HepG2 (cell line): ENCODE data around the gene TWNK. TPM values are rescaled to one million over a fixed set of nuclear protein-coding genes. Genes with fewer than 3 reads are reported as not detected.

Source experiments
- ATAC-seq: fragments of 200-7000 bp; cut with Tn5 transposase; 3 replicates; pipeline ENCODE4 v1.9.1; 2020; ENCODE audit warnings: mild to moderate bottlenecking, moderate library complexity
- BruUV-seq: library from RNA; stranded (reverse); fragments of 400-500 nt; replicated peaks from 2 replicates; lab custom pipeline; 2021; lab: Mats Ljungman, UMichigan
- CTCF ChIA-PET: fragments of 300-600 bp; formaldehyde crosslinking; extraction: SDS; loops from one replicate; lab custom pipeline; 2021; ENCODE audit warnings: low total read pairs, inconsistent platforms, low intra/inter-chr PET ratio; lab: Yijun Ruan, JAX
- POLR2A ChIA-PET: fragments of 350-600 bp; sonication (Branson Sonifier 250); formaldehyde crosslinking; loops from one replicate; lab custom pipeline; 2020; ENCODE audit warnings: antibody characterized with exemption, inconsistent platforms; lab: Yijun Ruan, JAX
- DNase-seq: peaks from one replicate; pipeline ENCODE4 v3.0.0-alpha.2; 2015; ENCODE audit warnings: low spot score
- FAIRE-seq: peaks from 3 replicates; lab custom pipeline; 2011; peaks lifted over from hg19 to GRCh38; lab: Jason Lieb, UNC
- H2AFZ ChIP-seq: one replicate; pipeline ENCODE4 v1.6.1; 2011; ENCODE audit warnings: low read length, inconsistent platforms
- H3K27ac ChIP-seq: fragments of 300-600 bp; 3 replicates; pipeline ENCODE4 v1.8.0; 2011; ENCODE audit warnings: mixed run types, mild to moderate bottlenecking, mixed read lengths, low read length, inconsistent platforms; ENCODE audit not compliant: insufficient read depth; ENCODE audit errors: extremely low read length
- H3K27me3 ChIP-seq, 2 experiments: fragments of 200-600 bp in 1 of 2; 2 replicates in 1 of 2; 3 replicates in 1 of 2; pipeline versions ENCODE4 v1.6.0 to v1.8.0; 2011; ENCODE audit warnings: low read length in 2 of 2, mild to moderate bottlenecking in 2 of 2, moderate library complexity in 2 of 2, inconsistent platforms in 1 of 2; ENCODE audit not compliant: insufficient read depth in 2 of 2, control insufficient read depth in 1 of 2
- H3K36me3 ChIP-seq, 2 experiments: fragments of 200-600 bp in 1 of 2; replicated peaks in 1 of 2; 2 replicates in 1 of 2; 3 replicates in 1 of 2; pipeline versions ENCODE4 v1.5.1 to v1.8.0; 2011; ENCODE audit warnings: low read length in 2 of 2, inconsistent platforms in 1 of 2; ENCODE audit not compliant: insufficient read depth in 2 of 2, control insufficient read depth in 1 of 2
- H3K4me1 ChIP-seq: 2 replicates; pipeline ENCODE4 v1.5.1; 2012; ENCODE audit warnings: low read length, inconsistent platforms; ENCODE audit not compliant: insufficient read depth
- H3K4me2 ChIP-seq: 2 replicates; pipeline ENCODE4 v1.6.0; 2011; ENCODE audit warnings: low read depth, low read length, inconsistent platforms
- H3K4me3 ChIP-seq, 3 experiments: fragments of 200-600 bp in 1 of 3; sonication (generic), shearing (Covaris generic) in 1 of 3; replicated peaks in 1 of 3; 2 replicates each; pipeline ENCODE4 v1.5.1; 2011 to 2016; ENCODE audit warnings: low read length in 3 of 3, inconsistent platforms in 2 of 3, low read depth in 2 of 3, mild to moderate bottlenecking in 2 of 3, control low read depth in 1 of 3, mixed read lengths in 1 of 3; ENCODE audit not compliant: insufficient read depth in 1 of 3
- H3K79me2 ChIP-seq: one replicate; pipeline ENCODE4 v1.6.1; 2011; ENCODE audit warnings: low read length, inconsistent platforms; ENCODE audit not compliant: insufficient read depth
- H3K9ac ChIP-seq: 2 replicates; pipeline ENCODE4 v1.6.0; 2011; ENCODE audit warnings: mild to moderate bottlenecking, low read depth, low read length, inconsistent platforms; ENCODE audit not compliant: insufficient read depth
- H3K9me3 ChIP-seq: 2 replicates; pipeline ENCODE4 v1.5.1; 2012; ENCODE audit warnings: mild to moderate bottlenecking, low read length
- H4K20me1 ChIP-seq: 2 replicates; pipeline ENCODE4 v1.6.0; 2011; ENCODE audit warnings: inconsistent platforms, mild to moderate bottlenecking, low read length, moderate library complexity; ENCODE audit not compliant: insufficient read depth
- AGO1 ChIP-seq: fragments of 200-400 bp; formaldehyde crosslinking; IDR thresholded peaks from 2 replicates; pipeline ENCODE4 v1.6.1; 2017; ENCODE audit warnings: mild to moderate bottlenecking, low read depth, low read length, moderate library complexity; ENCODE audit not compliant: poor library complexity, severe bottlenecking
- ATF7-NPFF ChIP-seq: sonication (generic); formaldehyde crosslinking; IDR thresholded peaks from 2 replicates; pipeline ENCODE4 v1.8.1; 2023; ENCODE audit warnings: mild to moderate bottlenecking, low read depth, missing genetic modification reagents, moderate library complexity
- KLF12 ChIP-seq: sonication (generic); formaldehyde crosslinking; IDR thresholded peaks from 2 replicates; pipeline ENCODE4 v1.4.0; 2020; ENCODE audit warnings: missing genetic modification reagents, borderline replicate concordance
- REL ChIP-seq: sonication (generic); formaldehyde crosslinking; conservative IDR thresholded peaks from 2 replicates; pipeline ENCODE4 v1.8.0; 2022; ENCODE audit warnings: mild to moderate bottlenecking, missing genetic modification reagents, moderate library complexity
- ZC3H13 ChIP-seq: sonication (generic); formaldehyde crosslinking; IDR thresholded peaks from 2 replicates; pipeline ENCODE4 v1.8.1; 2023; ENCODE audit warnings: mild to moderate bottlenecking, missing genetic modification reagents, moderate library complexity
- ZHX2 ChIP-seq, 2 experiments: sonication (generic) in 1 of 2; formaldehyde crosslinking in 1 of 2; IDR thresholded peaks; 2 replicates each; pipeline versions ENCODE4 v1.6.1 to v1.9.0; 2014 to 2022; ENCODE audit warnings: antibody characterized with exemption in 1 of 2, borderline replicate concordance in 1 of 2, inconsistent platforms in 1 of 2, low read depth in 1 of 2, missing genetic modification reagents in 1 of 2
- ZNF251 ChIP-seq: sonication (generic); formaldehyde crosslinking; IDR thresholded peaks from 2 replicates; pipeline ENCODE4 v1.9.0; 2021; ENCODE audit warnings: mild to moderate bottlenecking, missing genetic modification reagents
- ZNF446 ChIP-seq: sonication (generic); formaldehyde crosslinking; IDR thresholded peaks from 2 replicates; pipeline ENCODE4 v1.5.0; 2020; ENCODE audit warnings: mild to moderate bottlenecking, missing genetic modification reagents
- ZNF510 ChIP-seq: sonication (generic); formaldehyde crosslinking; IDR thresholded peaks from 2 replicates; pipeline ENCODE4 v1.4.0; 2020; ENCODE audit warnings: low read depth, mild to moderate bottlenecking, missing genetic modification reagents
- WGBS: methylation state at CpG from one replicate; pipeline ENCODE4 v1.1.6; 2017; ENCODE audit warnings: low lambda C conversion rate; 5-methylcytosine and 5-hydroxymethylcytosine counted together
- in situ Hi-C: cut with HindIII; loops from 2 replicates; pipeline ENCODE4 v1.10.0; 2017; ENCODE audit warnings: low pct_unique_long_range_greater_than_20kb; ENCODE audit not compliant: extremely low pct_ligation_motif_present
- intact Hi-C: fragments of 100-400 bp; cut with micrococcal nuclease; formaldehyde crosslinking; loops from one replicate; pipeline ENCODE4 v1.10.0; 2022; ENCODE audit not compliant: unreplicated experiment
- polyA plus RNA-seq, 8 experiments: library from polyadenylated mRNA; depleted of rRNA in 3 of 8; stranded (reverse) in 7 of 8; unstranded in 1 of 8; fragments of >200 nt; fragmentation: Illumina TruSeq in 4 of 8; extraction: Trizol in 4 of 8; gene quantifications; 2 replicates each; pipeline versions ENCODE4 v1.2.1 to v1.2.3, GENCODE V29; 2011 to 2016; ENCODE audit warnings: low read depth in 4 of 8, missing spikeins in 1 of 8, mixed read lengths in 1 of 8; ENCODE audit not compliant: insufficient read depth in 1 of 8
- total RNA-seq, 5 experiments: library from RNA; depleted of rRNA; stranded (reverse); fragments of >200 nt; fragmentation: Illumina TruSeq; extraction: Trizol; gene quantifications; 2 replicates each; pipeline ENCODE4 v1.2.3, GENCODE V29; 2016; ENCODE audit warnings: low read depth in 1 of 5

The TWNK gene
- total and polyA plus RNA-seq, 2 of the 13 experiments (the other 11 are each of a cell fraction or from before 2014, with no cell fraction given), result 10.7 to 16.5 TPM

GRCh38 chr10:100999742-101000126 lies 12.4 kb downstream of the TWNK start, which contains the start of gene LZTS2 (continued):
- TF ChIP-seq ZHX2 (IDR thresholded peaks at IDR 0.05; ENCODE audit: low read depth) (no peak), ZHX2 (CRISPR knock-in tag; IDR thresholded peaks at IDR 0.05; ENCODE audit: borderline replicate concordance) (0 out of 2 replicates have a peak, but pooled peaks have one; percentile 2)

- Histone ChIP-seq H4K20me1 (no peaks in the 10 kb centered on the region; the same call in 1 of the 2 replicates), H3K36me3 (peaks cover 10 to 26% of the 10 kb centered on the region in 2 experiments; a peak in 4 of 5 replicates), H3K9ac (peak overlapping the region; percentile 95), H2AFZ (no peak overlapping the region), H3K9me3 (no peaks in the 10 kb centered on the region), H3K4me3 (peak overlapping the region; percentile 91 to 99 (median 98)), H3K4me1 (peaks cover 32% of the 10 kb centered on the region), H3K4me2 (peak overlapping the region; percentile 90), H3K27ac (peak overlapping the region; percentile 81), H3K79me2 (peaks cover 32% of the 10 kb centered on the region), H3K27me3 (no peaks in the 10 kb centered on the region; a peak in 1 of 5 replicates)
- DNase-seq (no peak), FAIRE-seq (no peak), ATAC-seq (no peak)
- in situ Hi-C loops, result no loop called here
- CTCF ChIA-PET, result interaction anchor here (8.5 kb wide), 1 partner anchor 12 kb away, joined by 240 read pairs; no protein-coding TSS in a partner anchor
- BruUV-seq, result no TSS peak
- POLR2A ChIA-PET, result interaction anchor here (1.6 to 23.0 kb wide), 5 partner anchors 9 to 31 kb away, joined by 5 to 277 read pairs (median 56); partner anchors contain the start of genes MRPL43, SEMA4G and TWNK
- WGBS, result 21% methylated on average over 6 of the region's 19 CpGs
- intact Hi-C loops, result no loop called here
- TF ChIP-seq AGO1, result peak; percentile 7
- 0 out of 2 replicates have a peak, but pooled peaks have one; percentile 7 for TF ChIP-seq KLF12 (CRISPR knock-in tag)
- TF ChIP-seq ZNF510 (CRISPR knock-in tag), result no peak
- TF ChIP-seq REL (CRISPR knock-in tag), result 0 out of 2 replicates have a peak, but pooled peaks have one; percentile 55
- TF ChIP-seq ATF7-NPFF (CRISPR knock-in tag), result peak; percentile 32; the same call in 1 of the 2 replicates
- TF ChIP-seq ZNF251 (CRISPR knock-in tag), result no peak
- no peak for TF ChIP-seq ZNF446
- 0 out of 2 replicates have a peak, but pooled peaks have one; percentile 57 for TF ChIP-seq ZC3H13 (CRISPR knock-in tag)
Observed at GRCh38 chr10:101000127-101000914, 13.0 kb downstream of the TWNK start.
